Ectodermal cell (in vitro differentiated cells): ENCODE data around the gene TNFSF11.
A peak's percentile ranks its signal among the peaks of the same experiment; 100 is the strongest.
"Not testable (repeated sequence)": the region's sequence is repeated elsewhere in the genome, so short reads cannot be mapped to it uniquely, and the experiment has no call there.

Experiments used
- H3K27ac ChIP-seq: 2 replicates; pipeline ENCODE4 v1.7.0; 2013; ENCODE audit warnings: mild to moderate bottlenecking, low read depth, low read length; ENCODE audit not compliant: insufficient read depth, poor library complexity, severe bottlenecking
- H3K27me3 ChIP-seq: 2 replicates; pipeline ENCODE4 v1.7.0; 2013; ENCODE audit warnings: mild to moderate bottlenecking, low read length; ENCODE audit not compliant: insufficient read depth, control insufficient read depth, poor library complexity, severe bottlenecking
- H3K36me3 ChIP-seq: one replicate; pipeline ENCODE4 v1.7.0; 2013; ENCODE audit warnings: low read length; ENCODE audit not compliant: control insufficient read depth, insufficient read depth
- H3K4me1 ChIP-seq: one replicate; pipeline ENCODE4 v1.7.0; 2013; ENCODE audit warnings: low read length; ENCODE audit not compliant: control insufficient read depth, insufficient read depth
- H3K4me3 ChIP-seq: 2 replicates; pipeline ENCODE4 v1.7.0; 2013; ENCODE audit warnings: low read depth, low read length, control low read depth; ENCODE audit not compliant: insufficient read depth
- H3K9me3 ChIP-seq: 2 replicates; pipeline ENCODE4 v1.7.0; 2013; ENCODE audit warnings: mild to moderate bottlenecking, low read length, moderate library complexity; ENCODE audit not compliant: control insufficient read depth
- WGBS, 2 experiments: methylation state at CpG; one replicate each; pipeline ENCODE4 v1.1.7; 2013; ENCODE audit warnings: missing lambda C conversion rate in 2 of 2; 5-methylcytosine and 5-hydroxymethylcytosine counted together

The TNFSF11 gene

GRCh38 chr13:42559573-42560218 lies 14.3 kb upstream of the TNFSF11 start:
- not testable (repeated sequence) for H3K4me3 ChIP-seq, H3K36me3 ChIP-seq, H3K27me3 ChIP-seq, H3K9me3 ChIP-seq, H3K4me1 ChIP-seq, H3K27ac ChIP-seq
- 96 to 97% methylated on average over 36 of the region's 36 CpGs for WGBS, 2 experiments

- not testable (repeated sequence) for H3K4me1 ChIP-seq, H3K36me3 ChIP-seq, H3K9me3 ChIP-seq, H3K27ac ChIP-seq, H3K4me3 ChIP-seq, H3K27me3 ChIP-seq
- 87 to 90% methylated on average over 6 of the region's 6 CpGs for WGBS, 2 experiments
These were observed 13.6 kb upstream of the TNFSF11 start for GRCh38 chr13:42560320-42560719.

GRCh38 chr13:42561752-42562467 lies 12.0 kb upstream of the TNFSF11 start:
- Histone ChIP-seq H3K27me3 (no peaks in the 10 kb centered on the region), H3K36me3 (no peaks in the 10 kb centered on the region), H3K4me3 (no peak overlapping the region), H3K27ac (no peak overlapping the region), H3K9me3 (no peaks in the 10 kb centered on the region), H3K4me1 (no peaks in the 10 kb centered on the region)
- 63 to 85% methylated on average over 3 of the region's 3 CpGs for WGBS, 2 experiments

- no peaks in the 10 kb centered on the region for H3K27me3 ChIP-seq
- WGBS, 2 experiments: 45 to 56% methylated on average over 2 of the region's 2 CpGs
- no peaks in the 10 kb centered on the region for H3K9me3 ChIP-seq
- H3K36me3 ChIP-seq: no peaks in the 10 kb centered on the region
- no peaks in the 10 kb centered on the region for H3K4me1 ChIP-seq
- no peak overlapping the region for H3K4me3 ChIP-seq
- no peak overlapping the region for H3K27ac ChIP-seq
These were observed 6.0 kb upstream of the TNFSF11 start for GRCh38 chr13:42567906-42568305.

- no peak overlapping the region for H3K27ac ChIP-seq
- H3K4me1 ChIP-seq: no peaks in the 10 kb centered on the region
- H3K9me3 ChIP-seq: no peaks in the 10 kb centered on the region
- WGBS, 2 experiments: 100% methylated on average over 3 of the region's 3 CpGs; no CpG with 5 or more reads in 1 of the 2 experiments
- peaks cover 16% of the 10 kb centered on the region for H3K27me3 ChIP-seq
- no peaks in the 10 kb centered on the region for H3K36me3 ChIP-seq
- H3K4me3 ChIP-seq: no peak overlapping the region
These were observed 4.2 kb upstream of the TNFSF11 start for GRCh38 chr13:42569576-42570344.

GRCh38 chr13:42571895-42572294 lies 2.1 kb upstream of the TNFSF11 start:
- Histone ChIP-seq H3K4me3 (no peak overlapping the region), H3K9me3 (no peaks in the 10 kb centered on the region), H3K27me3 (peaks cover 35% of the 10 kb centered on the region), H3K27ac (no peak overlapping the region), H3K4me1 (no peaks in the 10 kb centered on the region), H3K36me3 (no peaks in the 10 kb centered on the region)
- 87 to 96% methylated on average over 2 of the region's 2 CpGs for WGBS, 2 experiments

GRCh38 chr13:42574435-42575311 lies 721 bp downstream of the TNFSF11 start:
- Histone ChIP-seq H3K4me3 (peak overlapping the region; percentile 54), H3K4me1 (no peaks in the 10 kb centered on the region), H3K27ac (no peak overlapping the region), H3K36me3 (no peaks in the 10 kb centered on the region), H3K27me3 (peaks cover 35% of the 10 kb centered on the region), H3K9me3 (no peaks in the 10 kb centered on the region)
- 1 to 3% methylated on average over 51 of the region's 51 CpGs for WGBS, 2 experiments

GRCh38 chr13:42575938-42576337 lies 2.0 kb downstream of the TNFSF11 start:
- 81 to 84% methylated on average over 7 of the region's 7 CpGs for WGBS, 2 experiments
- Histone ChIP-seq H3K27ac (no peak overlapping the region), H3K27me3 (peaks cover 35% of the 10 kb centered on the region), H3K36me3 (no peaks in the 10 kb centered on the region), H3K4me3 (no peak overlapping the region), H3K4me1 (no peaks in the 10 kb centered on the region), H3K9me3 (no peaks in the 10 kb centered on the region)

GRCh38 chr13:42577538-42577937 lies 3.6 kb downstream of the TNFSF11 start:
- H3K4me1 ChIP-seq: no peaks in the 10 kb centered on the region
- no peak overlapping the region for H3K4me3 ChIP-seq
- no peaks in the 10 kb centered on the region for H3K36me3 ChIP-seq
- peaks cover 35% of the 10 kb centered on the region for H3K27me3 ChIP-seq
- H3K9me3 ChIP-seq: no peaks in the 10 kb centered on the region
- no peak overlapping the region for H3K27ac ChIP-seq
- WGBS, 2 experiments: 77 to 84% methylated on average over 4 of the region's 4 CpGs
